HEK293T (cell line): ENCODE measurements around the gene POU6F2.

ENCODE experiments used
- HDGF ChIP-seq: fragments of 450-650 bp; IDR thresholded peaks from 2 replicates; pipeline ENCODE4 v1.6.1; 2017; ENCODE audit warnings: antibody characterized with exemption, borderline replicate concordance
- SUZ12 ChIP-seq: fragments of 450-650 bp; IDR thresholded peaks from 2 replicates; pipeline ENCODE4 v1.6.1; 2016; ENCODE audit warnings: mild to moderate bottlenecking
- TARDBP ChIP-seq: fragments of 450-650 bp; IDR thresholded peaks from 2 replicates; pipeline ENCODE4 v1.6.1; 2016
- ZNF384 ChIP-seq: fragments of 450-650 bp; IDR thresholded peaks from 2 replicates; pipeline ENCODE4 v1.6.1; 2016
- TF ChIP-seq, protein P1 (sequence below): fragments of 450-650 bp; IDR thresholded peaks from 2 replicates; pipeline ENCODE4 v1.6.1; 2016

DNA sequence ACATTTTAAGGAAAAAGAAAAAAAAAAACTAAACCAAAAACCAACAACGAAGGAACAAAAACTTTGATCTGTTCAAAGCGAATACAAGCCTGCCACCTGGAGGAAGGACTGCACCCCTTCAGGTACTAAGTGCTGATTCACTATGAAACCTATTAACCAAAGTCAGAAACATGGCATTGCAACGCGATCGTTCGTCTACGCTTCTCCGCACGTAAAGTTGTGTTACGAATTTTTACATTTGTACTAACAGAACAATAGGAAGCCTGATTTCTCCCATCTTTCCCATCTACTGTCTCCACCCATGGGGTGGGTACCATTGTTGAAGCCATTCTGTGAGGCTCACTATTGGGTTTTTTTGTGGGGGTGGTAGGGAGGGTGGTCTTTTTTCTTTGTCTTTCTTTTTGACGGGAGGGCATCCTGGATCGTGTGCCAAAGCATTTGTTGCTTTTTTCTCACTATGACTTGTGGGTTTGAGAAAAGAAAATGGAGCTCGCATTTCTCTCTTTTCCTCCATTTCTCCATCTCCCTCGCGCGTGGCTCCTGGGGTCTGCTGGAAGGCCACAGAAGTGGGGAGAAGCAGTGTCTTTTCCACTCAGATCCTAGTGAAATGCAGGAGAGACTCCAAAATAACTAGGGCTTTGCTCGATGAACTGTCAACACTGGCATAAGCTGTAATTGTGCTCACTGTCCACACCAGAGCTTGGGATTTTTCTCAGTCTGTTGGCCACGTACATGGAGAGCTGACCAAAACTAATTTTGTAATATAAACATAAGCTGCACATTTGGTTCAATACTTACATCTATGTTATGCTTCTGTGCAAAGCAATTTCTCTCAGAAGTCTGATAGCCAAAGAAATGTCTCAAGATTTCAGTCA, 487.6 kb downstream of the POU6F2 start:
- TF ChIP-seq ZNF384 (peak; percentile 42; the same call in 1 of the 2 replicates), SUZ12 (no peak), HDGF (no peak), TARDBP (no peak)
- TF ChIP-seq, protein P1, sequence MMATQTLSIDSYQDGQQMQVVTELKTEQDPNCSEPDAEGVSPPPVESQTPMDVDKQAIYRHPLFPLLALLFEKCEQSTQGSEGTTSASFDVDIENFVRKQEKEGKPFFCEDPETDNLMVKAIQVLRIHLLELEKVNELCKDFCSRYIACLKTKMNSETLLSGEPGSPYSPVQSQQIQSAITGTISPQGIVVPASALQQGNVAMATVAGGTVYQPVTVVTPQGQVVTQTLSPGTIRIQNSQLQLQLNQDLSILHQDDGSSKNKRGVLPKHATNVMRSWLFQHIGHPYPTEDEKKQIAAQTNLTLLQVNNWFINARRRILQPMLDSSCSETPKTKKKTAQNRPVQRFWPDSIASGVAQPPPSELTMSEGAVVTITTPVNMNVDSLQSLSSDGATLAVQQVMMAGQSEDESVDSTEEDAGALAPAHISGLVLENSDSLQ: no peak
